Measurements from ENCODE around the gene CDH4. TPM values are rescaled to one million over a fixed set of nuclear protein-coding genes. Genes with fewer than 3 reads are reported as not detected.

Gene CDH4
- polyA plus RNA-seq, 1 donor (not counting 4 experiments of a cell fraction or from before 2014, with no cell fraction given), result 2.2 TPM

DNA sequence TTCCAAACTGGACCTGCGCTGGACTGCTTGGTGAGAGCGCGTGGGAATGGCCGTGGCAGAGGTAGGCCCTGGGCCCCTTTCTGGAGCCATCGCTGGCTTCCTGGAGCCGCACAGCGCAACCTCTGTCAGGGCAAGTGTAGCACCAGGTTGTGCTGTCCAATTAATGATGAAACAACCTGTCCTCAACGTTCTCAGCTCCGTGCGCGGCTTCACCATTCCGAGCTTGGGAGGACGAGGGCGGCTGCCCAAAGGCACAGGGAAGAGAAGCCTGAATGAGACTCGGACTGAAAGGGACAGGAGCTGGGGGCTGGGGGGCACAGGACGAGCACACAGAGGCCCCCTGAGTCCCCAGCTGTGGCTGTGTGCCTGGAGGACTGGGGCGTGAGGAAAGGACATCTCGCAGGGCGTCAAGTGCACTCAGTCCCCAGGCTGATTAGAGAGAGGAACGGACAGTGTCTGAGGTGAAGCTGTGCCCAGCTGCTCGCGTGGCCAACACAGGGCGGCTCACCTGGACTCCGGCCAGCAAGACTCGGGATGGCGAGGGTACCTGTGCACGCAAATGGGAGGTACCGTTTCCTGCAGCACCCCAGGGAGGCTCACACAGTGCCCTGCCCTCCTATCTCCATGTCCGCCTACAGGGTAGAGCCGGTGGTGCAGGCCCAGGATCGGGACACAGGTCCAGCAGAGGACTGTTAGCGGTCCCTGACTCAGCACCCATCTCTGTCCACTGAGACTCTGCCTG is 410.3 kb downstream of the CDH4 start:
- Histone ChIP-seq H3K9me3 (ENCODE audit: control insufficient read depth, low read depth, low read length) (no peaks in the 10 kb centered on the region), H3K4me3 (ENCODE audit: control insufficient read depth in 2 of 3, extremely low read depth in 1 of 3, insufficient read depth in 2 of 3, low read depth in 1 of 3, low read length in 3 of 3) (no peak overlapping the region), H3K9me1 (ENCODE audit: control insufficient read depth, extremely low read depth, insufficient read depth, low read length) (no peaks in the 10 kb centered on the region), H2AFZ (ENCODE audit: control insufficient read depth, low read length) (no peak overlapping the region), H3K4me1 (ENCODE audit: control insufficient read depth, extremely low read depth, insufficient read depth, low read length) (no peaks in the 10 kb centered on the region), H3K9ac (ENCODE audit: control insufficient read depth, extremely low read depth, insufficient read depth, low read length) (no peak overlapping the region), H3K4me2 (ENCODE audit: control insufficient read depth, extremely low read depth, insufficient read depth, low read depth, low read length) (no peak overlapping the region), H3K36me3 (ENCODE audit: control insufficient read depth in 2 of 2, extremely low read depth in 1 of 2, insufficient read depth in 2 of 2, low read length in 2 of 2) (no peaks in the 10 kb centered on the region), H4K20me1 (ENCODE audit: control insufficient read depth, extremely low read depth, insufficient read depth, low read length) (peaks cover 5% of the 10 kb centered on the region), H3K27me3 (ENCODE audit: control insufficient read depth, extremely low read depth, insufficient read depth, low read length) (peaks cover 18% of the 10 kb centered on the region), H3K27ac (ENCODE audit: control insufficient read depth, insufficient read depth, low read length) (no peak overlapping the region), H3K79me2 (ENCODE audit: control insufficient read depth, insufficient read depth, low read length) (no peaks in the 10 kb centered on the region)
- TF ChIP-seq, protein P1, sequence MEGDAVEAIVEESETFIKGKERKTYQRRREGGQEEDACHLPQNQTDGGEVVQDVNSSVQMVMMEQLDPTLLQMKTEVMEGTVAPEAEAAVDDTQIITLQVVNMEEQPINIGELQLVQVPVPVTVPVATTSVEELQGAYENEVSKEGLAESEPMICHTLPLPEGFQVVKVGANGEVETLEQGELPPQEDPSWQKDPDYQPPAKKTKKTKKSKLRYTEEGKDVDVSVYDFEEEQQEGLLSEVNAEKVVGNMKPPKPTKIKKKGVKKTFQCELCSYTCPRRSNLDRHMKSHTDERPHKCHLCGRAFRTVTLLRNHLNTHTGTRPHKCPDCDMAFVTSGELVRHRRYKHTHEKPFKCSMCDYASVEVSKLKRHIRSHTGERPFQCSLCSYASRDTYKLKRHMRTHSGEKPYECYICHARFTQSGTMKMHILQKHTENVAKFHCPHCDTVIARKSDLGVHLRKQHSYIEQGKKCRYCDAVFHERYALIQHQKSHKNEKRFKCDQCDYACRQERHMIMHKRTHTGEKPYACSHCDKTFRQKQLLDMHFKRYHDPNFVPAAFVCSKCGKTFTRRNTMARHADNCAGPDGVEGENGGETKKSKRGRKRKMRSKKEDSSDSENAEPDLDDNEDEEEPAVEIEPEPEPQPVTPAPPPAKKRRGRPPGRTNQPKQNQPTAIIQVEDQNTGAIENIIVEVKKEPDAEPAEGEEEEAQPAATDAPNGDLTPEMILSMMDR (optimal IDR thresholded peaks at IDR 0.05 in 1 of 3, IDR thresholded peaks at IDR 0.05 in 1 of 3, conservative IDR thresholded peaks at IDR 0.05 in 1 of 3; ENCODE audit: extremely low read depth in 1 of 3, insufficient read depth in 2 of 3, low read length in 3 of 3), result peak in 2 of 3 experiments; percentile 29 to 36
- TF ChIP-seq EZH2 (IDR thresholded peaks at IDR 0.05; ENCODE audit: low read length), result no peak
- dilution Hi-C loops (cut with MboI; ENCODE audit: extremely low pct_ligation_motif_present, low sequenced_read_pairs), result no loop called here
- no peak for DNase-seq (ENCODE audit: low read depth, low spot score)
- FAIRE-seq, result no peak

DNA sequence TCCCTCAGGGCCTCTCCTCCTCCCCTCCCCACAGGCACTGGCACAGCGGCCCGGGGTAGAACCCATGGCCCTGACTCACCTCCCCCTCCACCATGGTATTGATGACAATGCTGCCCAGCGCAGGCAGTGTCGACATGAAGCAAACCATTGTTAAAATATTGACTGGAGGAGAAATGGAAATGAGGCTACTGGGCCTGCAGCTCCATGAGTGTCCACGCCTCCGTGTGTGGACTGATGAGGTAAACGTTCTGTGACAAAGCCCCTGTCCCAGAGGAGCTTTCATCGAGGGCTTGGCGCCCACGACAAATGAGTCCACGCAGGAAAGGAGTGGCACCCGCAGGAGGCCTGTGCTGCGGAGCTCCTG is 410.9 kb downstream of the CDH4 start:
- no peaks in the 10 kb centered on the region for H3K9me3 ChIP-seq (ENCODE audit: control insufficient read depth, low read depth, low read length)
- H3K9me1 ChIP-seq (ENCODE audit: control insufficient read depth, extremely low read depth, insufficient read depth, low read length), result no peaks in the 10 kb centered on the region
- H3K36me3 ChIP-seq (ENCODE audit: control insufficient read depth in 2 of 2, extremely low read depth in 1 of 2, insufficient read depth in 2 of 2, low read length in 2 of 2), result no peaks in the 10 kb centered on the region
- no peak overlapping the region for H3K27ac ChIP-seq (ENCODE audit: control insufficient read depth, insufficient read depth, low read length)
- no peak for TF ChIP-seq EZH2 (IDR thresholded peaks at IDR 0.05; ENCODE audit: low read length)
- TF ChIP-seq, protein P1 (optimal IDR thresholded peaks at IDR 0.05 in 1 of 3, IDR thresholded peaks at IDR 0.05 in 1 of 3, conservative IDR thresholded peaks at IDR 0.05 in 1 of 3; ENCODE audit: extremely low read depth in 1 of 3, insufficient read depth in 2 of 3, low read length in 3 of 3), result no peak
- no peak overlapping the region for H3K9ac ChIP-seq (ENCODE audit: control insufficient read depth, extremely low read depth, insufficient read depth, low read length)
- FAIRE-seq (no peak), DNase-seq (ENCODE audit: low read depth, low spot score) (no peak)
- H2AFZ ChIP-seq (ENCODE audit: control insufficient read depth, low read length), result no peak overlapping the region
- no peaks in the 10 kb centered on the region for H3K4me1 ChIP-seq (ENCODE audit: control insufficient read depth, extremely low read depth, insufficient read depth, low read length)
- peaks cover 5% of the 10 kb centered on the region for H4K20me1 ChIP-seq (ENCODE audit: control insufficient read depth, extremely low read depth, insufficient read depth, low read length)
- H3K79me2 ChIP-seq (ENCODE audit: control insufficient read depth, insufficient read depth, low read length), result no peaks in the 10 kb centered on the region
- dilution Hi-C loops (cut with MboI; ENCODE audit: extremely low pct_ligation_motif_present, low sequenced_read_pairs), result no loop called here
- peaks cover 21% of the 10 kb centered on the region for H3K27me3 ChIP-seq (ENCODE audit: control insufficient read depth, extremely low read depth, insufficient read depth, low read length)
- H3K4me2 ChIP-seq (ENCODE audit: control insufficient read depth, extremely low read depth, insufficient read depth, low read depth, low read length), result no peak overlapping the region
- H3K4me3 ChIP-seq (ENCODE audit: control insufficient read depth in 2 of 3, extremely low read depth in 1 of 3, insufficient read depth in 2 of 3, low read depth in 1 of 3, low read length in 3 of 3), result no peak overlapping the region

Measured in keratinocyte (primary cell).